Suppressor macrophage treated with lipopolysaccharide for 1 hour (primary cell): ENCODE results near the gene KRTAP4-8.
"Not testable (repeated sequence)": the region's sequence is repeated elsewhere in the genome, so short reads cannot be mapped to it uniquely, and the experiment has no call there.

Experiments used
- DNase-seq, 3 donors: peaks; one replicate each; pipeline ENCODE4 v3.0.0-alpha.2; 2020 to 2022

KRTAP4-8 gene

GRCh38 chr17:41063449-41063848 is 34.5 kb downstream of the KRTAP4-8 start:
- DNase-seq: no peak

GRCh38 chr17:41061964-41062363 is 36.0 kb downstream of the KRTAP4-8 start:
- DNase-seq: no peak

GRCh38 chr17:41060052-41060604 is 37.8 kb downstream of the KRTAP4-8 start, which contains the start of gene KRTAP2-3:
Gene KRTAP2-3, minus strand, starts transcription at chr17:41060114. Its CDS starts 64 bp downstream, at chr17:41060050.
- no peak for DNase-seq

GRCh38 chr17:41059276-41060051 is 38.5 kb downstream of the KRTAP4-8 start:
- DNase-seq: not testable (repeated sequence)

- DNase-seq: no peak
Observed at GRCh38 chr17:41058741-41059140, 39.2 kb downstream of the KRTAP4-8 start.

- no peak for DNase-seq
Observed at GRCh38 chr17:41057547-41057946, 40.4 kb downstream of the KRTAP4-8 start.

GRCh38 chr17:41055130-41055529 is 42.8 kb downstream of the KRTAP4-8 start, which contains the start of gene KRTAP2-2:
Gene KRTAP2-2, minus strand, starts transcription at chr17:41055230. Its CDS starts 19 bp downstream, at chr17:41055211.
- not testable (repeated sequence) for DNase-seq

- not testable (repeated sequence) for DNase-seq
Observed at GRCh38 chr17:41054556-41054955, 43.4 kb downstream of the KRTAP4-8 start.

- no peak for DNase-seq
Observed at GRCh38 chr17:41054025-41054424, 43.9 kb downstream of the KRTAP4-8 start.

- no peak for DNase-seq
Observed at GRCh38 chr17:41052566-41052965, 45.4 kb downstream of the KRTAP4-8 start.

GRCh38 chr17:41049110-41049509 is 48.8 kb downstream of the KRTAP4-8 start:
- no peak for DNase-seq

GRCh38 chr17:41048441-41048840 is 49.5 kb downstream of the KRTAP4-8 start:
- DNase-seq: no peak
